Measurements from ENCODE around the gene SIPA1L3. TPM values are rescaled to one million over a fixed set of nuclear protein-coding genes. Genes with fewer than 3 reads are reported as not detected.

The SIPA1L3 gene
- total and polyA plus RNA-seq, 12 donors: 2.8 to 24.2 (median 12.3) TPM

GRCh38 chr19:38163419-38164290 is 256.6 kb downstream of the SIPA1L3 start:
- DNase-seq: no peak
- peaks cover 0 to 15% (median 9%) of the 10 kb centered on the region in 11 donors for H3K9me3 ChIP-seq
- no peaks in the 10 kb centered on the region for H3K27me3 ChIP-seq
- WGBS, 2 donors: 97% methylated on average over 23 of the region's 23 CpGs
- intact Hi-C loops (cut with DNase I): no loop called here
- peaks cover 0 to 64% (median 20%) of the 10 kb centered on the region in 9 donors for H3K36me3 ChIP-seq
- H3K4me1 ChIP-seq: no peaks in the 10 kb centered on the region
- no peak for TF ChIP-seq CTCF (IDR thresholded peaks at IDR 0.05)
- ATAC-seq: no peak
- no peak overlapping the region for H3K27ac ChIP-seq
- no peak overlapping the region for H3K4me3 ChIP-seq

GRCh38 chr19:38164526-38164925 is 257.5 kb downstream of the SIPA1L3 start:
- Histone ChIP-seq H3K4me1 (no peaks in the 10 kb centered on the region), H3K9me3 (peaks cover 0 to 15% (median 9%) of the 10 kb centered on the region in 11 donors), H3K36me3 (peaks cover 0 to 69% (median 20%) of the 10 kb centered on the region in 9 donors), H3K27me3 (no peaks in the 10 kb centered on the region), H3K4me3 (no peak overlapping the region), H3K27ac (no peak overlapping the region)
- TF ChIP-seq CTCF (IDR thresholded peaks at IDR 0.05): no peak
- DNase-seq (no peak), ATAC-seq (no peak)
- intact Hi-C loops (cut with DNase I): no loop called here
- 95 to 96% methylated on average over 25 of the region's 25 CpGs for WGBS, 2 donors

- H3K9me3 ChIP-seq: peaks cover 0 to 15% (median 9%) of the 10 kb centered on the region in 11 donors
- intact Hi-C loops (cut with DNase I): no loop called here
- DNase-seq (no peak), ATAC-seq (no peak)
- TF ChIP-seq CTCF (IDR thresholded peaks at IDR 0.05): no peak
- peaks cover 0 to 66% (median 20%) of the 10 kb centered on the region in 9 donors for H3K36me3 ChIP-seq
- H3K27ac ChIP-seq: no peak overlapping the region
- H3K27me3 ChIP-seq: no peaks in the 10 kb centered on the region
- 96 to 98% methylated on average over 6 of the region's 6 CpGs for WGBS, 2 donors
- no peak overlapping the region for H3K4me3 ChIP-seq
- H3K4me1 ChIP-seq: no peaks in the 10 kb centered on the region
Observed at GRCh38 chr19:38165335-38165734, 258.3 kb downstream of the SIPA1L3 start.

- intact Hi-C loops (cut with DNase I): no loop called here
- WGBS, 2 donors: 89 to 92% methylated on average over 4 of the region's 4 CpGs
- TF ChIP-seq CTCF (IDR thresholded peaks at IDR 0.05): no peak
- Histone ChIP-seq H3K27me3 (no peaks in the 10 kb centered on the region), H3K4me1 (peaks cover 0 to 17% (median 7%) of the 10 kb centered on the region in 9 donors), H3K36me3 (peaks cover 0 to 47% (median 9%) of the 10 kb centered on the region in 9 donors), H3K9me3 (no peaks in the 10 kb centered on the region), H3K27ac (no peak overlapping the region), H3K4me3 (no peak overlapping the region)
- no peak for ATAC-seq
- DNase-seq: no peak
Observed at GRCh38 chr19:38168637-38169036, 261.6 kb downstream of the SIPA1L3 start.
